GOT3 (cell line): ENCODE measurements around the gene GPX4.

Experiments
- DNase-seq: peaks from one replicate; lab custom pipeline; 2025; ENCODE audit warnings: mixed read lengths; lab: John Stamatoyannopoulos, UW

GPX4 gene

DNA sequence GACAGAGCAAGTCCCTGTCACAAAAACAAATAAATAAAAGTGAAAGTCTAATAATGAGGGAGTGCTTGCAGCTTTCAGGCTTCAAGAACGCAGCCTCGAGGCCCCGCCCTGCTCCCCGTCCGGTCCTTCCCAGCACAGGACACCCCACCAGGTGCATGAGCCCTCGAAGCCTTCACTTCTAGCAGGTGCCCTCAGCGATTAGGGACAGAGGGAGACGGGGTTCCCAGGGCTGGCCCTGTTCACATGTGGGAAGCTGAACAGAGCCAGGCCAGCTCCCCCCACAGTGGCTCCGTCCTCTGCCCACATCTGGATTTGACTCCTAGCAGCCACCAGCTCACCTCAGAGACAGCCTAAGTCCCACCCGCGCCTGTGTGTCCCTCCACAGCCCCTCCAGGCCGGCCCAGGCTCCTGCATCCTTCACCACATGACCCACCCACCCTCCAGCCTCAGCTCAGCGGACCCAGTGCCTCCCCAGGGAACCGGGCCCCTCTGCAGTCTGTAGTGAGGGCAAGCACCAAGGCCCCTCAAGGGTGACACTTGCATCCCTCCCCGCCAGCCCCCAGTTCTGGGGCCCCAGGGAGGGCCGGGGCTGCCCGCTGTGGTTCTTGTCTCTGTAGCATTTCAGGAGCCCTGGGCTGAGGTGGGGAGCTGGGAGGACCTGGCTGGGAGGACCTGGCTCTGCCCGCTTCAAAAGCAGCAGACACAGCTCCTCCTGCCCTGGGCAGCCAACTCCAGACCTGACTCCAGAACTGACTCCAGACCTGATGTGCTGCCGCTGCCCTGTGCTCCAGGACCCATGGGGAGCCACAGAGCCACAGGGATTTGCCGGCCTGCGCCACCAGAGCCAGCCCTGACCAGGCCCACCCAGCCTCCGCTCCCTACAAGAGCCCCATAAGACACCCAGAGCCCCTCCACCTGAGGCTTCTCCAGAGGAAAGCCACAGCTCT, 27.2 kb downstream of the GPX4 start:
- DNase-seq: no peak

DNA sequence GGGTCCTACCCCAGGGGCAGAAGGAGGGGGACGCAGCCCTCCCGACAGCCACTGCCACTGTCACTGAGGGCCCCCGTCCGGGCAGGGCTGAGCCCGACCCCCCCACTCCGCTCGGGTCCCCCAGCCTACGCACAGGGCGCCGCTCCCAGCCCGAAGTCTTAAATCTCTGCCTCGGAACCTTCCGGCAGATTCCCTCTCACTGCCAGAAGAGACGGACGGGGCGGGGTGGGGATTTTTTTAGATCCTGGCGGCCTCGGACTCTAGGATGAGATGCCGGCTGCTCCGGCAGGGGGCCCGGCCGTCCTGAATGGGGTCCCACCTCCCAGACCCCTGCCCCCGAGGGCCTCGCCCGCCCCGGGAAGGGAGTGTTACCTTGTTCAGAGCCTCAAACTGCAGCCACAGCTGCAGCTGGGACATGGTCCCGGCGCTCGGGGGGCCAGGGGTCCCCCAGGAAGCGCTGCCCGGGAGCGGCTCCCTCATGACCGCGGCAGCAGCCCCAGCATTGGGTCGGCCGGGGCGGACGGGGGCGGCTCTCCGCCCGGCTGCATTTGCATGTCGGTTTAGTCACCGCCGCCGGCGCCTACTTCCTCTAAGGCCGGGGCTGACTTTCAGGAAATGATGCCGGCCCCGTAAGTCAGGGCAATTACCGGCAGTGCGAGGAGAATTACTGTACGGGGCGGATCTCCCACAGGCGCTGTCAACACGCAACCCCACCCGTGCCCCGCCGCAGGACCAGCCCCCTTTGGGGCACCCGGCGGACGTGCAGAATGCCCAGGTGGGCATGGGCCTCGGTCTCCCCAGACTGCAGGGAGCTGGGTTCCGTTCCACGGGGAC, 28.1 kb downstream of the GPX4 start:
- no peak for DNase-seq

DNA sequence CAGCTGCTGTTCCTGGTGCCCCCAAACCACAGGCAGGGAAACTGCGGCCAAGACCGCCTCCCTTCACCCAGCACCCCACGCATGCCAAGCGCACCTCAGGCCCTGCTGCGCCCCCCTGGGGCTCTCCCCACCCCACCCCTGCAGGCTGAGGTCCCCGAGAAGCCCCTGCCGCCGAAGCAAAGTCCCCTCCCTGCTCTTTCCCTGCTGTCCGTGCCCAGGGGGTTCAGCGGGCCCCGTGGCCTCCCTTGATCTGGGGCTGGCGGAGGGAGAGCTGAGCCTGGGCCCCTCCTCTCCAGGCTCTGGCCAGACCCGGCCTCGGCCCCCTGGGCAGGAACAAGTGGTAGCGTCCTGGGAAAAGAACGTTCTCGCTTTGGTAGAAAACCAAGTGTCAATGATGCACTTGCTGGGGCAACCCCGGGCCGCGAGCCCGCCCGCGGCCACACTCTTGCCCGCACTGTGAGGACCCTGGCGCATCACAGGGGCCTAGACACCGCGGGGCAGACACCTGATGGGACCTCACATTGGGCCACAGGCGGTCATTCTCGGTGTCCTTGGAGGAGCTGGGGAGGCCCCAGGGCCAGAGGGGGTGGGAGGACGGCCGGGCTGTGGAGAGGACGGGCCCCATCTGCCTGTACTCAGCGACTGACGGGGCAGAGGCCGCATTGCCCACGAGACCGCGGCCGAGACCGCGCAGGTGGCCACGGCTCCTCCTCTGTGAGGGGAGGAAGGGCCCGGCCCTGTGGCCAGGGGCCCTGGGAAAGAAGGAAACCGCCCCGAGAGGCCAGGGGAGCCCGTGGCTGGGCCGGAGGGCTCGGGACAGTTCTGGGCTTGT, 29.0 kb downstream of the GPX4 start:
- DNase-seq: no peak

DNA sequence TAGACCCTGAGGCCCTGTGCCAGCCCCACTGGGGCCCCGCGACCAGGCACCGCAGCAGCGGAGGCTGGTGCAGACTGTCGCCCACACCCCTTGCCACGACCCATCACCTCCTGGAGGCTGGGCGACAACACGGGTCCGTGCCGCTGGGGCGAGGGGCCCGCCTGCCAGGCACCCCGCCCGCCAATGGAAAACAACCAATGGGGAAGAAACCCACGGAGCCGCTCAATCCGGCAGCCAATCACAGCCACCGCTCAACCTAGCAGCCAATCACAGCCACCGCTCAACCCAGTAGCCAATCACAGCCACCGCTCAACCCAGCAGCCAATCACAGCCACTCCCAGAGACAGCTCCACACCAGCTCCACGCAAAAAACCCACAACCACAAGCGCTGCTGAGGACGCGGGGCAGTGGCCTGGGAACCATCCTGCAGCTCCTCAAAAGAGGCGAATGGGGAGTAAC, 29.7 kb downstream of the GPX4 start:
- no peak for DNase-seq

DNA sequence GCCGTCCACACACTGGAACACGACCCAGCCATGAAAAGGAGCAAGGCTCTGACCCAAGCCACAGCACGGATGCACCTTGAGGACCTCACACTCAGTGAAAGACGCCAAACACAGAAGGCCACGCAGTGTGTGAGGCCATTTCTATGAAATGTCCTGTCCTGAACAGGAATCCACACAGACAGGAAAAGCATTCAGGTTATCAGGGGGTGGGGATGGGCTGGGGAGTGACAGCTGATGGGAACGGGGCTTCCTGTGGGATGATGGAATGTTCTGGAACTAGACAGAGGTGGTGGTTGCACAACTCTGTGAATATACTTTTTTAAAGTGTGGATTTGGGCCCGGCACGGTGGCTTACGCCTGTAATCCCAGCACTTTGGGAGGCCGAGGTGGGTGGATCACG, 30.6 kb downstream of the GPX4 start:
- no peak for DNase-seq

DNA sequence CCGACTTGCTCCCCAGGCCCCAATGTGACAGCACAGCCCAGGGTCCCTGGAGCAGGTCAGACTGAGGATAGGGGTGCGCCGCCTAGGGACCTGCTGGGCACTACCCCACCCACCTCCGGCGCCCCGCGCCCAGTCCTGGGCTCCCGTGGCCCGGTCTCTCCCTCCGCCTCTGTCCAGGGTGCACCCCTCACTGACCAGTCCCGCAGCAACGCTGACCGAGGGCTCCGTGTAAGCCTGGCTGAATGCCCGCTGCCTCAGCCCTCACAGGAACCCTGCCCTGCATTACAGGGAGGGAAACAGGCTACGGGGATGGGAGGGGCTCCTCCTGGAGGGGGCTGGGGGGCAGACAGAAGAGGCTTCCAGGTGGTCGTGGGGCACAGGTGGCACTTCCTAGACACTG, 31.7 kb downstream of the GPX4 start:
- no peak for DNase-seq

DNA sequence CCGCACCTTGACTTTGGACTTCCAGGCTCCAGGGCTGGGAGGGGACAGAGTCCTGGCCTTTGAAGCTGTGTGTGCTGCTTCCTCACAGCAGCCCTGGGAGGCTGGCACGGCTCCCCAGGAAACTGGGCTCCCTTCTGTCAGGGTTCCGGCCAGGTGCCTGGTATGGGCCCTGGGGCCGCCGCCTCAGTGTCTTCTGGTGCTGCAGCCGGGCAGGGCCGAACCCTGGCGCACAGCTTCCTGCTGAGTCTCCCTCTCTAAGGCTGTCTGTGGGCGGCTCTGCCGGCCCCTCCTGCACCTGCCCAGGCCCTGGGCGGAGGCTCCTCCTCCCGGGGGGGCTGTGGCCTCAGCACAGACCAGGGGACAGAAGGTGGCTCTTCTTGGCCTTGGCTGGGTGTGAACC, 32.4 kb downstream of the GPX4 start:
- no peak for DNase-seq

DNA sequence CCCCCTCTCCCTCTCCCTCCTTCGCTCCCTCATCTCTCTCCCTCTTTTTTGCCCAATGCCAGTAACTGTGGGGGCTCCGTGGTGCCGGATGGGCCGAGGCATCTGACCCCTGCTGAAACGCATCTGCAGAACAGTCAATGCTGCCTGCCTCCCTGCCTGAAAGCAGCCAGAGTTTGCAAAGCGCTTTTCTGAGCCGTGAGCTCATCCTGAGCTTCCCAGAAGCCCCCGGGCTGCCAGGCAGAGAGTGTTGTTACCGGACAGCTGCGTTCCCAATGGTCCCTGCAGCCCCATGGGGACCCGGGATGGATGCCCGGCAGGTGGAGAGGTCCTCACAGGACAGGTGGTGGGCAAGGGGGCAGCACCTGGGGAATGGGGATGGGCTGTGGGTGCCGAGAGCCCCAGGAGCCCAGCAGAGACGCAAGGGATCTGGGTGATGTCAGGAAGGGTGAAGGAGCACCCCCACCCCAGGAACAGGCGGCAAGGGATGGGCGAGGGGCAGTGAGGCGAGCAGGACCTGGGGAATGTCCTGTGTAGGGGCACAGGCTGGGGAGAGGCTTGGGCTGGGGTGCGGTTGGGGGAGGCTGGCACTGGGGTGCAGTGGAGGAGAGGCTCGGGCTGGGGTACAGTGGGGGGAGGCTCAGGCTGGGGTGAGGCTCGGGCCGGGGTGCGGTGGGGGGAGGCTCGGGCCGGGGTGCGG, 33.0 kb downstream of the GPX4 start:
- no peak for DNase-seq

DNA sequence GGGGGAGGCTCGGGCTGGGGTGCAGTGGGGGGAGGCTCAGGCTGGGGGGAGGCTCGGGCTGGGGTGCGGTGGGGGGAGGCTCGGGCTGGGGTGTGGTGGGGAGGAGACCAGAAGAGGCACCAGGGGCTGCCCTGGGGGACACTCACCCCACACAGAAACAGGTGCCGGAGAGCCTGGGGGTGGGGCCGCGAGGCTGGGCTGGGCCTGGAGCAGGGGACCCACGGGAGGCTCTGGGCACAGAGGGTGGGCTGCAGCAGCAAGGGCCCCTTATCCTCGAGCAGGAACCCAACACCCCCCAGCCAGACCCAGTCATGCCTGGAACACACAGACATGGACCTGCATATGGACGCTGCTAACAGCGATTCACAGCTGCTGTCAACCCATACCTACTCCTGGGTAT, 34.3 kb downstream of the GPX4 start:
- no peak for DNase-seq

DNA sequence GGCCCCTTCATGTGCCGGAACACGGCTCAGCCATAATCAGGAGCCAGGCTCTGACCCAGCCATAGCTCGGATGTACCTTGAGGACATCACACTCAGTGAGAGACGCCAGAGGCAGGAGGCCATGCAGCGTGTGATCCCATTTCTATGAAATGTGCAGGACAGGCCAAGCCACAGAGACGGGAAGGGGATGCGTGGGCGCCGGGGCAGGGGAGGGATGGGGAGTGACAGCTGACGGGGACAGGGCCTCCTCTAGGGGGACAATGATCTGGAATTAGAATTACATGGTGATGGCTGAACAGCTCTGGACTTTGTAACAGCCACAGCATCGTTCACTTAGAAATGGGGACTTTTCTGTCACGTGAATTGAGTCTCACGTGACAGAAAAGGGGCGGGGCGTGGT, 35.3 kb downstream of the GPX4 start:
- DNase-seq: no peak

DNA sequence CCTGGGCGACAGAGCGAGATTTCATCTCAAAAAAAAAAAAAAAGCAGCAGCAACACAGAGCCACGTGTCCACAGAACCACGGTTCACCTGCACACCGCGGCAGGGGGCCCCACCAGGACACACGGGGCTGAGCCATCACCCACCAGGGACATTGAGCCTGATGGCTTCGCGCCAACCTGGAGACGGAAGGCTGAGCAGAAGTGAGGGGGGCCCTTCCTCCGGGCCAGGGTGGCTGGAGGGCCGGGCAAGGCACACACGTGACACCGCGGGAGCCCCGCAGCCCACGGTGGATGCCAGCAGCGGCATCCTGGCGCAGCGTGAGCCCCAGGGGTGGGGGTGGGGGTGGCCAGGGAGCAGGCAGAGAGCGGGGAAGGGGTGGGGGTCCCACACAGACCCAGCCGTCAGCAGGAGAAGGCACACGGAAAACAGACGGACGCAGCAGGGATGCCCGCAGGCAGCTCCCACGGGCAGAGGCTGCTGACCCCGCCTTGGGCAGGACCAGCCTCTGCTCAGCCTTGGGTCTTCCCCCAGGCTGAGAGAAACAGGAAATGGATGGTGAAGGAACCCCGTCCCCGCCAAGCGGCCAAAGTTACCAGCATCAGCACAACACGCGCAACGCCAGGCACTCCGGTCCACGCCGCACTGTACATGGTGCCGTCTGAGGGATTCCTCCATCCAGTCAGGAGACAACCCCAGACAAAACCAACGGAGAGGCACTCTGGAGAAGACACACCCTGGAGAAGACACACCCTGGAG, 36.7 kb downstream of the GPX4 start:
- no peak for DNase-seq

DNA sequence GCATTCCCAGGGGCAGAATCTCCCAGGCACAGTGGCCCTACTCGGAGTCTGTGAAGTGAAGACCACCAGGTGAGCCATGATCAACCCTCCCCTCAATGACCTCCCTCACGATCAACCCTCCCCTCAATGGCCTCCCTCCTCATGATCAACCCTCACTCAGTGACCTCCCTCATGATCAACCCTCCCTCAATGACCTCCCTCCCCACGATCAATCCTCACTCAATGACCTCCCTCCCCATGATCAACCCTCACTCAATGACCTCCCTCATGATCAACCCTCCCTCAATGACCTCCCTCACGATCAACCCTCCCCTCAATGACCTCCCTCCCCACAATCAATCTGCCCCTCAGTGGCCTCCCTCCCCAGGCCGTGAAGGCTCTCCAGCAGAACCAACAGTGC, 38.1 kb downstream of the GPX4 start:
- DNase-seq: no peak

DNA sequence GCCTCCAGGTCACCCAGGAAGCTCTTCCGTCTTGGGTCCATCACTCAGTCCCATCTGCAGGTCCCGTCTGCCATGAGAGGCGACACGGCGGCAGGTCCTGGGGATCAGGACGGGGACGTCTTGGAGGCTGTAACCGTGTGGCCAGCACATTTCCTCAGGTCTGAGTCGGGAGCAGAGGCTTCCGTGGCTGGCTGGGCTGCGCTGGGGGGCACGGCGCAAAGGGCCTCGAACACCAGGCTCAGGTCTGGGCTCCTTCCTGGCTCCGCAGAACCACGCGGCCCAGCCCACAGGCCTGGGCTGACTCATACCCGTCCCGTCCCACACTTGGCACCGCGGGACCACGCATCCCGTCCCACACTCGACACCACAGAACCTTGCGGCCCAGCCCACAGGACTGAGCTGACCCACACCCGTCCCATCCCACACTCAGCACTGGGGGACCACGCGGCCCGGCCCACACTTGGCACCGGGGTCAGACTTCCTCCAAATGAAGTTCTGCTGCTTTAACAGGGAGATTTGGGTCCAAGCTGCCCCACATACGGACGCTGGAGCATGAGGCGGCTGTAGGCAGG, 40.1 kb downstream of the GPX4 start:
- no peak for DNase-seq

DNA sequence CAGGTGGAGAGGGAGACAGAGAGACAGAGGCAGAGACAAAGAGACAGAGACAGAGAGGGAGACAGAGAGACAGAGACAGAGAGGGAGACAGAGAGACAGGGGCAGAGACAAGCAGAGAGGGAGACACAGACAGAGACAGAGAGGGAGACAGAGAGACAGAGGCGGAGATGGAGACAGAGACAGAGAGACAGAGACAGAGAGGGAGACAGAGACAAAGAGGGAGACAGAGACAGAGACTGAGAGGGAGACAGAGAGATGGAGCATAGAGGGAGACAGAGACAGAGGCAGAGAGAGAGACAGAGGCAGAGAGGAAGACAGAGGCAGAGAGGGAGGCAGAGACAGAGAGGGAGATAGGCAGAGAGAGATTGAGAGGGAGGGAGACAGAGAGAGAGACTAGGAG, 40.9 kb downstream of the GPX4 start:
- no peak for DNase-seq

DNA sequence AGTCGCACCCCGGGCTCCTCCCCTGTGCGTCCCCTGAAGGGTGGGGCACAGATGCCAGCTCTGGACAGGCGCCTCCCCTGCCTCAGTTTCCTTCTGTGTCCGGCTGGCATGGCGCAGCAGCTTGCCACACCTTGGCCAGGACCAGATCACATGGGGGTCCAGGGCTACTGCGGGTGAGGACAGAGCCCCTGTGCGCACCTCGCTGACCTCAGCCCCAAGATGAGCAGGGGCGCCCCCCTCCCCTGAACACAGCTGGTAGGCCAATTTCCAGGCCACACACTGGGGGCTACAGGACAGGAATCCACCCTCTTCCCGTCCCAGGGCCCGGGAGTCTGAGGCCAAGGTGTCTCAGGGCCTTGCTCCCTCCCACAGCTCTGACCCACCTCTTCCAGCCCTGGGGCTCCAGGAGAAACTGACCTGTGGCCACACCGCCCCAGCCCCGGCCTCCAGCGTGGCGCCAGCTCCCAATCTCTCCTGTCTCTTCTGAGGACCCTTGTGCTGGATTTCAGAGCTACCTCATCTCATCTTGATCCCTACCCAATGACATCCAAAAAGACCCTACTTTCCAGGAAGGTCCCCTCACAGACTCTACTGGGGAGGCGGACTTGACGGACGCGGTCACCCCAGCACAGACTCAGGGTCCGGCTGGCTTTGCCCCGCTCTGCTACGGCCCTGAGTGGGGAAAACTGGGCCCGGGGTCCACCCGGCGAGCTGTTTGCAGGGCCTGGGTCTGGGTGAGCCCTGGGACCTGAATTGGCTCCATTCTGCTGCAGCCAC, 42.0 kb downstream of the GPX4 start:
- DNase-seq: no peak

DNA sequence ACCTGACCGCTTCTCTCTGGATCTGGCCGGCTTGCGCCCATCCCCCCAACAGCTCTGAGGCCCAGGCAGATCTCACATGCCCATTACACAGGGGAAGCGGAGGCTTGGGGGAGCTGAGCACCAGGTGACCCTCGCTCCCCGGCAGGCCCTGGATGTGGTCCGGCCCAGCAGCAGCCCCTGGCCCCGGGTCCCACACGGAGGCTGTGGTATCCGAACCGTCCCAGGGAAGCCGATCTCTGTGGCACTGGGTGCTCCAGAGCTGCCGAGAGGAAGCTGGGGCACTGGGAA, 42.6 kb downstream of the GPX4 start:
- no peak for DNase-seq

DNA sequence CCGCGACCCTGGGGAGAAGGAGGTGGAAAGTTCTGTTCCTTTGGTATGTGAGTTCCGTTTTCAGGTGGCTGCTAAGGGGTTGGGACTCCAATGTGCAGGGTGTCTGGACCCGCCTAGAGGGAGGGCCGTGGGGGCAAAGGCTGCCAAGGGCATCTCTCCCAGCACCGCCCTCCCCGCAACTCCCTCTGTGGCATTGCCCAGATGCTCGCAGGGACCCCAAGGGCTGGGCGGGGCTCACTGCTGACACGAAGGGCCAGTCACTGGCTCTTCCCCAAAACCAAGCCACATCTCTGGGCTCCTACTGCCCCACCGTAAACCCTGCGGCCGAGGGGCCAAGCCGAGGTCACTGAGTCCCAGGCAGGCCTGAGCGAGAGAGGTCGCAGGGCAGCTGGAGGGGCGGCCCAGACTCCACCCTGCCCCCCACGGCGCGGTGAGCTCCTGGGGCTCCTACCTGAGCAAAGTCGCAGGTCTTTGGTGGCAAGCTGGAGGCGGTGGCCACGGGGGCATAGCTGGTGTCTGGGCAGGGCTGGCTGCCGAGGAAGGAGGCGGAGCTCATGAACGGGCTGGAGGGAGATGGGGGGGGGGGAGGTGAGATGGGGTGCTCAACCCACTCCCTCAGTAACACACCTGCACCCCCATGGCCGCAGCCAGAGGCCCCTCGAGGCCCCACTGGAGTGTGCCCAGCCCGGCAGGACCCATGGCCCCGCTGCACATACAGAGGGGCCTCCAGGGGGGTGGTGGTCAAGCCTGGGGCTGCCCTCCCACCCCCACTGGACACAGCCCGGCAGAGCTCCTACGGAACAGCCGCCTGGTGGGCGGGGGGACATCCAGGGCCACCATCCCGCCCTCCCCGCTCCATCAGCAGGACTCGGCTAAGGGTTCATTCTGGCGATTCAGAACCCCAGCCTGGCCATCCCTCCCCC, 43.3 kb downstream of the GPX4 start:
- no peak for DNase-seq

DNA sequence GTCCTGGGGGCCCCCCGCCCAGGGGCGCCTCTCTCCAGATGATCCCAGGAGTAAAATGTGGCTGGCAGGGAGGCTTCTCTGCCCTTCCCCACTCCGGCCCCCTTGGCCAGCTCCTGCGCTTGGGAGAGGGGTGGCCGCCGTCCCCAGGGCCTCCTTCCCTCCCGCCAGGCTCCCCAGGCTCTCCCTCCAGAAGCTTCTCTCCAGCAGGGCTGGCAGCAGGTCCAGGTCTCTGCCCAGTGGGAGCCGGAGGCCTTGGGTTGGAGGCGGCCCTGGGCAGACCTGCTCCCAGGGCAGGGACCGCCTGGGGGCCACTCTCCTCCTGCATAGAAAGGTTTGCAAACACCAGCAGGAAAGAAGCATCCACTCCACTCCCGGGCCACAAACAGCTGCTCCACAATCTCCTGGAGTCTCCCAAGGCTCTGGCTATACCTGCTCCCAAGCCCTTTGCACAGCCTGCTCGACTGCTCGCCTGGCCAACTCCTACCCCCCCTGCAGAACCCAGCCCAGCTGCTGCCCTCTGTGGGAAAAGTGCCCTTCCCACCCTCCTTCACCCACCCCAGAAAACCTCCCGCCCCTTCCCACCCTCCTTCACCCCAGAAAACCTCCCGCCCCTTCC, 44.2 kb downstream of the GPX4 start:
- DNase-seq: no peak
